ENCODE measurements around the gene TMEM132D. TPM values are rescaled to one million over a fixed set of nuclear protein-coding genes. Genes with fewer than 3 reads are reported as not detected.

TMEM132D gene
- total RNA-seq, 4 donors from 2014 or later, result 0.15 to 0.94 TPM; not detected in 2

GRCh38 chr12:129659961-129660622, 243.7 kb downstream of the TMEM132D start:
- WGBS, 2 donors (ENCODE audit: low coverage in 1 of 2), result 60 to 70% methylated on average over 5 to 9 of the region's 9 CpGs
- no peaks in the 10 kb centered on the region for H3K36me3 ChIP-seq
- no peak for TF ChIP-seq CTCF (IDR thresholded peaks at IDR 0.05)
- peak; percentile 35 for TF ChIP-seq POLR2AphosphoS5 (IDR thresholded peaks at IDR 0.05)
- no peaks in the 10 kb centered on the region for H3K9me3 ChIP-seq
- no peak overlapping the region for H3K4me3 ChIP-seq
- H3K27me3 ChIP-seq, result peaks cover 14% of the 10 kb centered on the region
- no peaks in the 10 kb centered on the region for H3K4me1 ChIP-seq
- no peak for ATAC-seq
- H3K27ac ChIP-seq, result no peak overlapping the region

GRCh38 chr12:129657179-129657578, 246.6 kb downstream of the TMEM132D start:
- no peaks in the 10 kb centered on the region for H3K4me1 ChIP-seq
- TF ChIP-seq POLR2A (IDR thresholded peaks at IDR 0.05) (no peak), EP300 (IDR thresholded peaks at IDR 0.05) (no peak), POLR2AphosphoS5 (IDR thresholded peaks at IDR 0.05) (no peak), CTCF (IDR thresholded peaks at IDR 0.05) (no peak)
- H3K27me3 ChIP-seq, result peaks cover 14% of the 10 kb centered on the region
- WGBS, 2 donors (ENCODE audit: low coverage in 1 of 2), result 21% methylated on average over 3 of the region's 4 CpGs; no CpG with 5 or more reads in 1 of the 2 donors
- H3K4me3 ChIP-seq, result no peak overlapping the region
- no peak overlapping the region for H3K27ac ChIP-seq
- ATAC-seq, result no peak
- no peaks in the 10 kb centered on the region for H3K36me3 ChIP-seq
- H3K9me3 ChIP-seq, result peaks cover 0 to 9% (median 0%) of the 10 kb centered on the region in 3 donors

DNA sequence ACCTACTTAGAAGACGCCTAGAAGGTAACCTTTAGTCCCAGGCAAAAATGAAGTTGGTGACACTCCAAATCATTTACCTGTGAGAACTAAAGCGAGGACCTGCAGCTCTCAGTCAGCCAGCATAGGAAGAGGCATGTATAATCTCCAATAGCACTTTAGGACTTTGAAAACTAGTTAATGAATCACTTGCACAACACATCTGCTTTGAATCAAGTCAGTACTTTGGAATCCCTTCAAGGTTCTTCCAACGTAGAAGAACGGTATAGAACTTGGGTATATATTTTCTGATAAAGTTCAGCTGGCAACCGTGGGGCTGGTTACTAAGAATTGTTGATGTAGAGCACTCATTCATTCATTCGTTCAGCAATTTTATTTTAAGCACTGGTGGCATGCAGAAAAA, 251.9 kb downstream of the TMEM132D start:
- no peaks in the 10 kb centered on the region for H3K4me1 ChIP-seq
- no peaks in the 10 kb centered on the region for H3K36me3 ChIP-seq
- H3K4me3 ChIP-seq, result no peak overlapping the region
- H3K9me3 ChIP-seq, result peaks cover 0 to 23% (median 0%) of the 10 kb centered on the region in 3 donors
- H3K27me3 ChIP-seq, result peaks cover 14% of the 10 kb centered on the region
- no peak for TF ChIP-seq POLR2AphosphoS5 (IDR thresholded peaks at IDR 0.05)
- TF ChIP-seq POLR2A (IDR thresholded peaks at IDR 0.05), result no peak
- TF ChIP-seq CTCF (IDR thresholded peaks at IDR 0.05), result no peak
- TF ChIP-seq EP300 (IDR thresholded peaks at IDR 0.05), result no peak
- 27 to 28% methylated on average over 6 of the region's 6 CpGs for WGBS, 2 donors (ENCODE audit: low coverage in 1 of 2)
- H3K27ac ChIP-seq, result no peak overlapping the region
- ATAC-seq, result no peak

DNA sequence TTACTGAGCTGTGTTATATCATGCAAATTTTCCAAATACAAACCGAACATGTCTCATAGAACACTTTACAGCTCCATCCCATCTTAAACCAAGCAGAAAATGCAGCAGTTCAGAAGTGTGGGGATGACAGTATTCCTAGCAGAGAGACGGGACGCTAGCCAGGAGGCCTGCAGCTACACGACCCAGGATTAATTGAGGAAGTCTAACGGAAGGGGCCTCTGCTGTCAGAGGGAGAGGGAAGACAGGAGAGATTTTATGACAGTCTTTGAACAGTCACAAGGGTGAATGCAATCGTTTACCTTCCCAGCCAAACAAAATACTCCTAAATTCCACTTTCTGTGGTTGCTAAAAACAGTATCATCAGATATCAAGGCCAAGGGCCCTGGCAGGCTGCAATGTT, 261.9 kb downstream of the TMEM132D start:
- no peak for TF ChIP-seq EP300 (IDR thresholded peaks at IDR 0.05)
- TF ChIP-seq CTCF (IDR thresholded peaks at IDR 0.05), result no peak
- no peak for TF ChIP-seq POLR2AphosphoS5 (IDR thresholded peaks at IDR 0.05)
- TF ChIP-seq POLR2A (IDR thresholded peaks at IDR 0.05), result no peak
- Histone ChIP-seq H3K36me3 (no peaks in the 10 kb centered on the region), H3K27ac (no peak overlapping the region), H3K4me1 (no peaks in the 10 kb centered on the region), H3K4me3 (no peak overlapping the region), H3K9me3 (no peaks in the 10 kb centered on the region), H3K27me3 (peaks cover 5% of the 10 kb centered on the region)
- no peak for ATAC-seq
- WGBS, 2 donors (ENCODE audit: low coverage in 1 of 2), result 0 to 10% methylated on average over 6 of the region's 6 CpGs

DNA sequence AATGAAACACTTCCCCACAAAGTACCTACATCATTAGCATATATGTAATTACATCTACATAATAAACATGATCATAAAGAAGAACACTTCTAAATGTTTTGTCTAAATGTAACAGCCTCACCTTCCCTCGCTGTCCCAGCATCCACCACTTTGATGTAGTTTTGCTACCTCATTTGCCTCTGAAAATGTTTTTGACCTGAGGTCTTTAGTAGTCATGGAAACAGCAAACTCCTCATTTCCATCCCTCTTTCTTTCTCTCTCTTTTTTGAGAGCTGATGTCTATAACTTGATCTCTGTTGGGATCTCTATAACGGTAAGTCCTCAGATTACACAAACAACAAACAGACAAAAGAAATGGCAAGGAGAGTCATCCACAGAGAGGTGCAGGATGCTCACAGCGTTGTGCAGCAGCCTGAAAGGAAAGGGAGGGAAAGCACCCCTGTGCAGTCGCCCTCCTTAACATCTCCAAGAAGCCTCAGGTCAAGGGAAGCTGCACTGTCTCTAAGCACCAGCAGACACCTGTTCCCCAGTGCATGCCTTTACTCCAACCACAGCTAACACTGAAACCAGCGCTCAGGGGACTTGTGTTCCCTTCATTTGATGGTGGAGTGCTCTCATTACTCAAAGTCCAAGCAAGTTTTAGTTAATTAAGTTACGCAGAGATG, 268.7 kb downstream of the TMEM132D start:
- H3K27me3 ChIP-seq, result peaks cover 5% of the 10 kb centered on the region
- no peaks in the 10 kb centered on the region for H3K36me3 ChIP-seq
- no peaks in the 10 kb centered on the region for H3K4me1 ChIP-seq
- H3K27ac ChIP-seq, result no peak overlapping the region
- no peaks in the 10 kb centered on the region for H3K9me3 ChIP-seq
- no peak for ATAC-seq
- WGBS, 2 donors (ENCODE audit: low coverage in 1 of 2), result 19 to 60% methylated on average over 3 to 5 of the region's 6 CpGs
- H3K4me3 ChIP-seq, result no peak overlapping the region
- TF ChIP-seq CTCF (IDR thresholded peaks at IDR 0.05) (no peak), EP300 (IDR thresholded peaks at IDR 0.05) (no peak), POLR2AphosphoS5 (IDR thresholded peaks at IDR 0.05) (no peak), POLR2A (IDR thresholded peaks at IDR 0.05) (no peak)

Measured in gastroesophageal sphincter (tissue), 4 donors.